HG02943 (cell line): Measurements from ENCODE around the gene RASGRF1.
"Not testable (repeated sequence)": the region's sequence is repeated elsewhere in the genome, so short reads cannot be mapped to it uniquely, and the experiment has no call there.

Source experiments
- ATAC-seq: cut with Tn5 transposase; IDR thresholded peaks from one replicate; pipeline ENCODE4 v1.9.1; 2021; ENCODE audit warnings: mild to moderate bottlenecking, low read depth, moderate library complexity; ENCODE audit not compliant: unreplicated experiment

RASGRF1 gene

GRCh38 chr15:79090487-79091203 lies at the start of gene RASGRF1:
Gene RASGRF1, minus strand, starts transcription at chr15:79090780. Its CDS starts 282 bp downstream, at chr15:79090498.
- no peak for ATAC-seq

GRCh38 chr15:79136434-79137046 lies 46.0 kb upstream of the RASGRF1 start:
- no peak for ATAC-seq

GRCh38 chr15:79133309-79133708 lies 42.7 kb upstream of the RASGRF1 start:
- no peak for ATAC-seq

DNA sequence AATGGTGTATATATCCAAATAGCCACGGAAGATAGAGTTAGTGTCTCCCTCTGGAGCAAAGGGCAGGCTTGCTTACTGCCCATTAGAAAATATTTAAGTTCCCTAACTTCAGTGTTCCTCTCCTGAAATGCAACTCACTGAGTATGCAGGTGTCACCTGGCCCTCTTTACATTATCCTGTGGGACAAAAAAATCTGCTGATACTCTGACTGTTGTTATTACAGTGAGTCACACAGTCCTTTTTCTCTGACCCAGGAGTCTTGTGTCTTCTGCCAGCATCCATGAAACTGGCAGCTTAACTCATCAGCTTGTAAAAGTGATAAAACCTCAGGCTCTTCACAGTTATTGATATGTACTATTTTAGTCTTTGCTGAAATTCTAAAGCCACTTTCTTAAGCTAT lies 42.2 kb upstream of the RASGRF1 start:
- no peak for ATAC-seq

GRCh38 chr15:79132361-79132760 lies 41.8 kb upstream of the RASGRF1 start:
- ATAC-seq, result no peak

DNA sequence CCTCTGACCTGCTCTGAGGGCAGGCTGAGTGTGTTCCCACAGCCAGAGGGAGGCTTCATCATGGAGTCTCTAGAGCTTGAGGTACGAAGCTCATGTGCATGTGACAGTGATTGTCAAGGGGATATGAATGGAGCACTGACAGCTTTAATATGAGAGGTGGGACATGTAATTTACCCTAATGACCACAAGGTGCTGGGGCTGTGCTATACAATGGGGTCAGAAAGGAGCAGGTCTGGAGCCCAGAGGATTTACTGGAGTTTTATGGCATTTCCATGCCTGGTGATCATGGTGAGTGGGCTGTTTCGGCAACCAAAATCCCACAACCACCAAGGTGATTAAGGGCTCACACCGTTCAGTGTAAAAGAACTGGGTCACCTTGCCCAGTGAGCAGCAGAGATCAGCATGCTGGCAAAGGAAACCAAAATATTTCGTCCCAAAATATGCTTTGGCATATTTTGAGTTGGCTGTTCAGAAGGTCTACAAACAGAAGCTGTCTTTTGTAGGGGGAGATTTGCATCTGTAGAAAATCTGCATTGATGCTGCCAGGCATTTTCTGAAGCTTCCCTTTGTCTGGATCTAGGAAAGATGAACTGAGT lies 40.1 kb upstream of the RASGRF1 start:
- ATAC-seq, result no peak

GRCh38 chr15:79129235-79129634 lies 38.7 kb upstream of the RASGRF1 start:
- ATAC-seq, result no peak

- no peak for ATAC-seq
Observed at GRCh38 chr15:79128556-79128955, 38.0 kb upstream of the RASGRF1 start.

- ATAC-seq, result no peak
Observed at GRCh38 chr15:79124388-79124787, 33.8 kb upstream of the RASGRF1 start.

GRCh38 chr15:79122991-79123390 lies 32.4 kb upstream of the RASGRF1 start:
- no peak for ATAC-seq

DNA sequence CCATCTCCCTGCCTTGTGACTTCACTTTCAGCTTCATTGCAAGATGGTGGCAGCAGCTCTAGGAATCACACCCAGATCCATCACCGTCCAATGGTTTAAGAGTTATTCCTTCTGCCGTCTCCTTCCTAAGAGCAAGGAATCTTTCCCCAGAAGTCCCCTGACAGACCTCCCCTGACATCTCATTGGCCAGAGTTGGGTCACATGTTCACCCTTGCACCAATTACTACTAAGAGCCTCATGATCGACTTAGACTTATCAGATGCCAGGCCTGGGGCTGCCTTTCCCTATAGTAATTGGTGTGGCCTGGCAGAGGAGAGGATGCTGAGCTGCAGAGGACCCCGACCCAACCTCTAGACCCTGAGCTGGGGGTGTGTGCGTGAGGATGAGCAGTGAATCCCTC lies 31.8 kb upstream of the RASGRF1 start:
- no peak for ATAC-seq

DNA sequence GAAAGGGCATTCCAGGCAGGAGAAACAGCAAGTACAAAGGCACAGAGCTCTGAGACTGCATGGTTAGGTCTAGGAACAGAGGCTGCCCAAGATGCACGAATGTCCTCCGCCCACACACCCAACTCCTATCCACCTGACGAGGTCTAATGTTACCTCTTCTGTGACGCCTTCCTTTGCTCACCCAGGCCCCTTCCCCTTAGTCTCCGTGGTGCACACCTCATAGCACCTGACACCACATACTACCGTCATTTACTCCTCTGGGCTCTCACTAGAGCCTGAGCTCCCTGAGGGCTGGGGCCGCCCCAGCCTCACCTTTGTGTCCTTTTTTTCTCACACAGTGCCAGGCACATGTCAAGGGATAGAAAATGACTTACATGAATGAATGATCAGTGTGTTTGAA lies 31.0 kb upstream of the RASGRF1 start:
- no peak for ATAC-seq

DNA sequence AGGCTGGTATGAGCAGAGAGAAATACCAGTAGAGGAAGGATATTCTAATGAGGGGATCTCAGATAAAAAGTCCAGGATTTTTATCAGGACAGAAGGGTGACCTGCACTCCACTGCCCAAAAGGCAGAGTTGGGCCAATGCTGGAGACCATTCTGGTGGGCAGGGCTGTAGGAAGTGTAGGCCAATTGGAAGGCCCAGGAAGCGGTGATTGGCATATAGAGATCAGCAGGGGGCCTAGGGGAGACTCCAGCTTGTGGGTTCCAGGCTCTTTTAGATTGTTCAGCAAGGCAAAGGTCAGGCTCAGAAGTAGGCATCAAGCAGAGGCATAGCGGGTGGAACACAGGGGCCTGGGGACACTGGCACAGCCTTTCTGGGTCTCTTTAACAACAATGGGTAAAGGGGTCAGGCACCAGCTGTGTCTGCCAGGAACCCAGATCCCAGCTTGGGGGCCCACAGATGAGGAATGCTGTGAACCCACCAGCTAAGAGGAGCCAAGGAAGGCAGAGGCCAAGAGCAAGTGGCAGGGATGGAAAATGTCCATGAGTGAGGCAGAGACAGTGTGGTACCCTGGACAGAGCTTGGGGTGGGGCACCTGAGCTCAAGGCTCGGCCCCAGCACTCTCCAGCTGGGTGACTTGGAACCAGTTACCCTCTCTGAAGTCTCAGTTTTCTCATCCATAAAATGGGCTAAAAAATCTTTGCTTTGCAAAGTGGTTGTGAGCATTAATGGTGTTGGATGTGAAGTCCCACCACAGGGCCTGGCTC lies 27.0 kb upstream of the RASGRF1 start:
- no peak for ATAC-seq

DNA sequence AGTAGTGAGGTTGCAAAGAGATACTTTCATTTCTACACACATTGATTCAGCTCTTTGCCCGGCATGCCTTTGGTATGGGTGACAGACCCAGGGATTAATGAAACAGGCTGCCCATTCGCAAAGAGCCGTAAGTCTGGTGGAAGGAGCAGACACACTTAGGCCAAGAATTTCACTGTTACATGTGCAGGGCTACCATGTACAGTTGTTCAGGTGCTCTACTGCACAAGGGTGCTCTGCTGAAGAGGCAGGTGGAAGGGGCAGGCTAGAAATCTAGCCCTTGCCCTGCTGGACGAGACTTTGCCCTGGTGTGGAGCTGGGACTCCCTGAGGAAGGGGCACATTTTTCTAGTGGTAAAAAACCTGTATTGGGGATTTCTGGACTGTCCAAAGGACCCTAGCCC lies 26.2 kb upstream of the RASGRF1 start:
- ATAC-seq, result no peak

DNA sequence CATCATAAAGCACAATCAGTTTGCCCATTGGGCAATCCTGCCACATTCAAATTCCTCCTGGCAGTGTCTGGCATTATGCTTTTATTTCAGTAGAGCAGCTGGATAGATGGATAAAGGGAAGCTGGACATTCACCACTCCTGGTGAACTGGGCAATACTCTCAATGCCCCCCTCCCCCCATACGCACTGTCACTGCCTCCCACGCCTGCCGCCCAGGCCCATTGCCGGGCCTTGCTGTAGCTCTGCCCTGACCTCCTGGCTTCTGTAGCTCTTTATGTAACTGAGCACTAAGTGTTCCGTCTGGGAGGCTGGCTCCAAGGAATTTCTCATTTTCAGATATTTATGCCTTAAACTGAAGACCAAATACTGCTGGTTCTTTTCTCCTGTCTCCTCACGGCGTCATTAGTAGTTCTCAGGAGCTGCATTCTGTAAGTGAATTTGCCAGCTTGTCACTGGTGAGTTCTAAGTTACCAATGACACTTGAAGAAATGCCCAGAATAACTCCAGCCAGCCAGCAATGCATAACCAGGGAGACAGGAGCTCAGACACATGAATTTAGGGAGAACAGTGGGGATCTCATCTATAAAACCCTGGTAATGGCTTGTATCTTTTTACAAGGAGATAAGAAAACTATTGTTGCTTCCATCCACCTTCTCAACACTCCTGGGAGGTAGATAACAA lies 25.5 kb upstream of the RASGRF1 start:
- no peak for ATAC-seq

DNA sequence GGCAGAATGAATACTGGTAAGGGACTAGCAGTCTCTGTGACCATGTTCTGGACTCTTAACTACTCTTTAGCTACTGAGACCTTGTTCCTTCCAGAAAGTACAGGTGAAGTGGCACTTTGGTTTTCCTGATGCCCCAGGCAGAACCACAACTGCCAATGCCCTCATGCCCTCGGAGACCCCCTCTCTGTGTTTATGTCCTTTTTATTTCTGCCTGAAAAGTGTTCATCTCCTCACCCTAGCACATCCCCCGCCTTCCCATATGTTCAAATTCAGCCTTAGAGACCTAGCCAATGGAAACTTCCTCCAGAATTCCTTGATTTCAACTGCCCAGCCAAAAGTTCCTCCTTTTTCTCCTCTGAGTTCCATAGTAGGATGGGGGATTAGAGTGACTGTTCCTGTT lies 23.3 kb upstream of the RASGRF1 start:
- ATAC-seq, result no peak

DNA sequence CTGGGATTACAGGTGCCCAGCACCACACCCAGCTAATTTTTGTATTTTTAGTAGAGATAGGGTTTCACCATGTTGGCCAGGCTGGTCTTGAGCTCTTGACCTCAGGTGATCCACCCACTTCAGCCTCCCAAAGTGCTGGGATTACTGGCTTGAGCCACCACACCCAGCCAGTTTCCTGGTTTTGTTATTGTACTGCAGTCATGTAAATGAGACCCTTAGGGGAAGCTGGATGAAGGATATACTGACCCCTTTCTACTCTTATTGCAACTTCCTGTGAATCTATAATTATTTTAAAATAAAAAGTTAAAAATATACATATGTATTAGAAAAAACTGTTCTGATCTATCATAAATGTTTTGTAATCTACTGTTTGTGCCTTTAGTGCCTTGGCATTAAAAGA lies 20.8 kb upstream of the RASGRF1 start:
- not testable (repeated sequence) for ATAC-seq

GRCh38 chr15:79105141-79105540 lies 14.6 kb upstream of the RASGRF1 start:
- no peak for ATAC-seq

GRCh38 chr15:79102595-79102994 lies 12.0 kb upstream of the RASGRF1 start:
- ATAC-seq, result no peak

GRCh38 chr15:79101866-79102581 lies 11.4 kb upstream of the RASGRF1 start:
- ATAC-seq, result no peak
